Caki2 (cell line): ENCODE results near the gene SLC1A1. TPM values are rescaled to one million over a fixed set of nuclear protein-coding genes. Genes with fewer than 3 reads are reported as not detected.

ENCODE experiments used
- total RNA-seq: library from RNA; depleted of rRNA; stranded (reverse); fragments of >200 nt; shearing (Covaris generic); gene quantifications from 2 replicates; pipeline ENCODE4 v1.2.3, GENCODE V29; 2014; ENCODE audit warnings: low replicate concordance; rRNA removed

The SLC1A1 gene
- total RNA-seq, 1 experiment from 2014 or later, result 41.6 TPM

Other genes starting within 250 kb of the SLC1A1 start
- gene GLIS3, start 190.4 kb upstream of the SLC1A1 start, total RNA-seq, result 37.6 and 61.6 TPM in 2 replicates
- 2.1 and 6.9 TPM in 2 replicates for gene PLPP6, start 171.8 kb downstream of the SLC1A1 start, total RNA-seq
- 0.20 and 4.4 TPM in 2 replicates for gene SPATA6L, start 176.0 kb downstream of the SLC1A1 start, total RNA-seq
- 8.7 and 9.5 TPM in 2 replicates for gene CDC37L1, start 189.1 kb downstream of the SLC1A1 start, total RNA-seq